NCI-H1092 treated with DMSO at 0.1 percent for 48 hours (cell line): Measurements from ENCODE around the gene CCDC197.

Experiments
- DNase-seq: peaks from one replicate; lab custom pipeline; 2025; lab: John Stamatoyannopoulos, UW

Gene CCDC197

DNA sequence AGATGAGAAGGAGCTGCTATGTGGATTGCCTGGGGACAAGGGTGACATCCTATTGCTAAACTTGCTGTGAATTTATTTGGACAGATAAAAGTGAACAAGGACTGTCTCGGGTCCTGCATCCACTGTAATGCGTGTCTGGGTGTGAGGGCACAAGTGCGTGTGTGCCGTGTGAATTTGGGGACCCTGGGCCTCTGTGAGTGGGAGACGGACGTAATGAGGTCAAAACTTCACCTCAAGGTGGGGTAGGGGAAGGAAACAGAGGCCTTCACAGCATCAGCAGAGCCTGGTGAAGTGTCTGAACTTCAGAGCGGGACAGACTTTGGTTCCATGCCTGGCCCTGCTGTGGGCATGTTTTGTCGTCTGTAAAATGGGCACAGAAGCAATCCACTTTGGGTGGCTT lies 35.5 kb upstream of the CCDC197 start:
- no peak for DNase-seq

DNA sequence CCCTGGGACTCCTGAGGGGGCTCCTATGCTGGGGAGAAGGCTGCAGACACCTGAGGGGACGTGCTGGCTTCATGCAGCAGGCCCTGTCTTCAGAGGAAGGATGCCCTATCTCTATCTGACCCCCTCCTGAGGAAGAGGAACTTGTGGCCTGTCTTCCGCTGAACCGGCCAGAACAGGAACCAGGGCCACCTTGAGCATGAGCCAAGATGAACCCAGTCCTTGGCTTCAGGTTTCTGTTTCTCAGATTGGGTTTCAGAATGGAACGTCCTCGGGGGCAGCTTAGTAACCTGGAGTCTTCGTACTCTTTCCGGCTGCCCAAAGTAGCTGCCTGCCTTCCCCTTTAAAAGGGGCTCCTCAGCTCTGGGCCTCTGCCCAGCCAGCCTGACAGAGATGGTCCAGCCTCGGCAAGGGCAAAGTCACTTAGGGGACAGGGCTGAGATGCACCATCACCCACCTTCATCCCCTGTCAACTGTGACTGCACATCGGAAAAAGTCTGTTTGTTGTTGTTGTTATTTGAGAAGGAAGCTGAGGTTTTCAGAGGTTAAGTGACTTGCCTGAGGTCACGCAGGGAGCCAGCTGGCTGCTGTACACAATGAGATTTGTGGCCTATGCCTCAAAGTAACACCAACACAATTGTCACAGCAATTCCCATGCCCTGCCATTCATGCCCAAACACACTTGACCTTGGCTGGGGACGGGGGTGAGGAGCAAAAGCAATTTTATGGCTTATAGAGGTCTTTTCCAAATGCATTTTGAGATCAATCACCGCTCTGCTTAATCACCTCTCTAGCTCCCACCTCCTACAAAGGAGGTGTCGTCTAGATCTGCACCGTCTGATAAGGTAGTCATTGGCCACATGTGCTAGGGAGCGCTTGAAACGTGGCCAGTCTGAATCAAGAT lies 34.1 kb upstream of the CCDC197 start:
- DNase-seq = no peak

DNA sequence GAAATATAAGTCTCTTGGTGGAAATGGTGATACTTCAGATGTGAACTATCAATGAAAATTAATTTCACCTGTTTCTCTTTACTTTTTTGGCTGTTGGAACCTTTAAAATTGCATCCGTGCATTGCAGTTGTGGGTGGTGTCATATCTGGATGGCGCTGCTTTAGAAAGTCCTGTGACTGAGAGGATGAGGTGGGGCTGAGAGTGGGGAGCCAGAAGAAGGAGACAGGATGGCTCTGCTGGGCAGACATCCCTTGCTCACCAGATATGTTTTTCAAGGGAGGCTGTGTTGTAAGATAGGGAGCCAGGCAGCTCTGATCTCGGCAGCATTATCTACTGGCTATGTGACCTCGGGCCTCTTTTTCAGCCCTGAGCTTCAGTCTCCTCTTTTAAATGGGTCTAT lies 33.4 kb upstream of the CCDC197 start:
- DNase-seq = no peak

DNA sequence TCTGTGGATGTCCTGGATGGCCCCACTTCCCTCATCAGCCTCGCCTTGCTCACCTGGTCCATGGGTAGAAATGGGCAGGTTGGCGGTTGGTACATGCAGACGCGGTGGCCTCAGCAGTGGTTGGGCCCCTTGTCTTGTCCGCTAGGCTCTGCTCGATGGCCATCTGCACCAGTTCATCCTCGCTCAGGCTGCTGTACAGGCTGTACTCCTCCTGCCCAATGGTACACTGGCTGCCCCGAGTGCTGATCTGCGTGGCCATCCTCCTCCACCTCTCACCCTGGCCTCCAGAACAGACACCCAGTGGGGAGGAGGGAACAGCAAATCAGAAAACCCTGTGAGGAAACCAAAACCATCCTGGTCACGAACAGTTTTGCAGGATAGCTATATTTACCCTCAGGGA lies 32.8 kb upstream of the CCDC197 start:
- DNase-seq = no peak

DNA sequence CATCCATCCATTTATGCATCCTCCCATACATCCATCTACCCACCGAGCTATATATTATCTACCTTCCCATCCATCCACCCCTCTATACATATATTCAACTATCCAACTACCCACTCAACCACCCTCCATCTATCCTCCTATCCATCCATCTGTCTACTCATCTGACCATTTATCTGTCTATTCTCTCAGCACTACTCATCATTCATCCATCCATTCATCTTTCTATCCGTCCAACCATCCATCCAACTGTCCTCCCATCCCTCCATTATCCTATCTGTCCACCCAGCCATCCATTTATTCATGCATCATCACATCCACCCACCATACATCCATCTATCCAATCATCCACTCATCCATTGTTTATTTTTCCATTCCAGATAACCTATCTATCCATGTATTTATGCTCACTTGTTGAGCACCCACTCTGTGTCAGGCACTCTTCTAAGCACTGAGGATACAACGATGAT lies 32.2 kb upstream of the CCDC197 start:
- DNase-seq = no peak

DNA sequence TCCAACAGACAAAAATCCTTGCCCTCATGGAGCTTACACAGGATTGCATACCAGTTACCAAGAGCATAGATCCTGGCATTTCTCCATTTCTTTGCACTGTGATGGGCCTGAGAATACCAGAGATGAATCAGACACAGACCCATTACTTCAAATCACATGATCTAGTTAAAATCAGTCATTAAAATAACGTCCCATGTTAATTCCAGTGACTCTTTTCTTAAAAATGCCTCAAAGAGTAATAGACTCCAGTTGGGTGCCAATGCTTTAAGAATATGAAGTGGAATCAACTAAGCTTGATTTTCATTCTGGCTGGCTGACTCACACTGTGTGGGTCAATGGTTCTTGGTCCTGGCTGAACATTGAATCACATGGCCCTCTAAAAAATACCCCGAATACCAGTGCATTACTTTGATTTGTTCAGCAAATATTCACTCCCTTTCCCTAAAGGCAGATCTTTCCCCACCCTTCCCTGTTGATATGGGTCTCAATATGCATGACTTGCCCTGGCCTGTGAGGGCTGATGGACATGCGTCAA lies 31.7 kb upstream of the CCDC197 start:
- DNase-seq = no peak

DNA sequence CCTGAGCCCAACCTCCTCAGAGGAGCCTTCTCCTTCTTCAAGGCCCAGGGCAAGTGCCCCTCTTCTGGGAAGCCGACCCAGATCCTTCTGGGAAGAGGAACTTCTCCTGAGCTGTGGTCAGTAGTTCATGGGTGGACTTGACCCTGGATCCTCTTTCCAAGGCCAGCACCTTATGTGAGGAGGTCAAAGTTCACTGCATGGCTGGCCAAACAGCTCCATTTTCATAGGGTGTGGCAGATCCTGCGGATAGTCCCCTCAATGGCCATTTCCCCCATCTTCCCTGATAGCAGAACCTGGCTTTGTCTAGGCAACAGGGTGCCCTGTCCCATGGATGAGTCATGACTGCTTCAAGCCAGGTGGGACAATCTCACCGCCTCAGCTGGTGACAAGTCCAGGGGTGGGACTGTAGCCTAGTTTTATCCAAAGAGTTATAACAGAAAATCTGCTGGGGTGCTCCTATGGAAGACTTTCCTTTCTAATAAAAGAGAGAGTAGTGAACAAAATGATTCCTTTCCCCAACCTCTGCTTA lies 31.1 kb upstream of the CCDC197 start:
- no peak for DNase-seq

DNA sequence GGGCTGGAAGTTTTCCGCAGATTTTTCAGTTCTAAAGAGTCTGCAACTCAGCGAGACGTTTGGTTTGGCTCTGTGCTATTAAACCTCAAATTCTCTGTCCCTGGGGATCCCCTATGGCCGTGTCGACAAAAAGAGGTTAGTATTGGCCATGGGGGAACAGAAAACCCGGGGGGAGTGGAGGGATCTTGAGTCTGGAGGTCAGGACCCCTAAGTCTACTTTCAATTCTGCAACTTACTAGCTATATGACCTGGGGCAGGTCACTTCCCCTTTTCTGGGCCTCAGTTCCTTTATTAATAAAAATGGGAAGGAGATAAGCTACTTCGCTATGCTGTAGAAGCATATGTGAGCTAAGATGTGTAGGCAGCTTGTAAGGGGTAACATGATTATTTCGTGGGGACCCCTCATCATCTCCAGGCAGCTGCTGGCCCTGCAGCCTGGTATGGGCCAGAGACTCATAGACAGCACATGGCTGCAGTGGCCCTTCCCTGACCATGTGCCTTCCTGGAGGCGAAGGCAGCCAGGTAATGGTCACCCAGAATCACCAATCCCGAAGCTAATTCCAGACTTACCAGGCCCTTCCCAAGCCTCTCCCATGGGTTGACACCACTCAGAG lies 29.4 kb upstream of the CCDC197 start:
- no peak for DNase-seq

DNA sequence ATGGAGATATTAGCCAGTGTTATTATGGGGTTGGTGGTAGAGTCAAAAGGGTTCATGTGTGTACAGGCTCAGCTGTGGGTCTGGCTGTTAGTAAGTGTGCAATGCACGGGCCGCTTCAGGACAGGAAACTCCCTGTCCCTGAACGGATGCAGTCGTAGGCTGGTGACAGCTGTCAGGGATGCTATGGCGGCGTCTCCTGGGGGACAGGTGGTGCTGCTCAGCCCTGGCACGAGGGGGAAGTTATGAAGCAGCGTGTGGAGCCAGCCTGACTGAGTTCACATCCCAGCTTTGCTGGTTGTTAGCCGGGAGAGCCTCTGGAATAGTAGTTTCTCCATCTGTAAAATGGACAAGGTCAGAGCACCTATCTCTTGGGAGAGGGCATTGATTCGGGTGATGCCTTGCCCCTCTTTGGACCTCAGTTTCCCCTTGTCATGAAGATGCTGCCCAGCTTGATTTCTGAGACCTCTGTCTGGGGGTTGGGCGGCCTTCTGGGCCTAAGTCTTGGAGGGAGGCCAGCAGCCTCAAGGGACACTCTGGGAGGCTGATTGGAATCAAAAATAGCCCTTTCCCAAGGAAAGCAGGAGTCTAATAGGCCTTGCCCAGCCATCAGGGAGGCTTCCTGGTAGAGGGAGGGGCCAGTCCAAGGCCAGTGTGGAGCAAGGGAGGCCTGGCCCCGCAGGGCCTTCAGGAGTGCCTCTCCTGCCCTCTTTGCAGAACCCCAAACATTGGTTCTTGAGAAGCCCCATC lies 27.8 kb upstream of the CCDC197 start:
- DNase-seq = no peak

DNA sequence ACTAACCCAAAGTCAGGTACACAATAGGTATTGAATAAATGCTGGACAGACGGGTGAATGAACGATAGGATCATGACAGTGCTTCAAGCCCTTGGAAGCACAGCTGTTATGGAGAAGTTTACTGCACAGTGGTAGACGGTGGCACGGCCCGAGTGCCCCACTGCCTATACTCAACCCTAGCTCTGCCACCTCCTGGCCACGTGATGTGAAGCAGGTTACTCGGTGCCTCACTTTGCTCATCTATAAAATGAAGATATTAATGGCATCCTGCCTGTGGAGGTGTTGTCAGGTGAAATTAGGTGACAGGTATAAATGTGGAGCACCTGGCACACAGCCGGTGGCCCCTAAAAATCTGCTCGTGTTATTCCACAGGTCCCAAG lies 26.5 kb upstream of the CCDC197 start:
- DNase-seq = peak; percentile 35

DNA sequence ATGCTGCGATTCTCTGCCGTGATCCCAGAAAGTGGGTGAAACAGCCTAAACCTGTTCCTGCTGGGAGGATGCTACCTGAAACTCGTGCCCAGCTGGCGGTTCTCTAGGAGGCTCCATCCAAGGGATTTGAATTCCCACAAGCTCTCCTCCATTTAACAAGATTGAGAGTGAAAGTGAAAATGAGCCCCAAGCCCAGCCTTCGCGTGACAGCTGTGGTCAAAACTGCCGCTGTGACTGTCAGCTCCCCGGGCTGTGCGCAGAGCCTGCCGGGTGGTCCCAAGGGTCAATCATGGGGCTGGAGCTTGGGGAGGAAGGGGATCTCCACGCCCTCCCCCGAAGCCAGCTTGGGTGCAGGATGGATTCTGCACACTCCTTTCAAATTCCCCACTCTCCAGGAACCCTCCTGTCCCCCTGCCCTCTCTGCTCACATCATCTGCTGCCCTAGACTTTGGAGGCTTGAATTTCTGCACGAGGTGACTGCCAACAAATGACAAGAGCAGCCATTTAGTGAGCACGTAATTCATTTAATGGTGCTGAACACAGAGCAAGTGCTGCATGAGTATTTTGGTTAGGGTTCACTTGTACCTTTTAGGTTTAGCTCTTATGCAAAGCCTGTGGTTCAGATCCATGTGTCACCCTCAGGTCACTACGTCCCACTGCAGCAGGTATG lies 26.0 kb upstream of the CCDC197 start:
- no peak for DNase-seq

DNA sequence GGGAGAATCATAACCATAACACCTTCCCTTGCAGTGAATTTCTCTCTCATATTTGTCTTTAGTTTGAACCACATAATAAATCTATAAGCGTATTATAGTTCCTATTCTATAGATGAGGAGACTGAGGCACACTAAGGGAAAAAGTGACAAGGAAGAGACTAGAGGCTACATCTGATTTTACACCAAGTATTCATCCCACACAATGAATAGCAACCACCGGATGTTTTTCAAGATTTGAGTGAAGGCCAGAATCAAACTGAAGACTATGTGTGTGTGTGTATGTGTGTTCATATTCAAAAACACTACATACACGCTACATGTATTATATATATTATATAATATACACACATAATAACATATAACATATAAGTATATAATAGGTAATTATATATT lies 25.5 kb upstream of the CCDC197 start:
- no peak for DNase-seq

DNA sequence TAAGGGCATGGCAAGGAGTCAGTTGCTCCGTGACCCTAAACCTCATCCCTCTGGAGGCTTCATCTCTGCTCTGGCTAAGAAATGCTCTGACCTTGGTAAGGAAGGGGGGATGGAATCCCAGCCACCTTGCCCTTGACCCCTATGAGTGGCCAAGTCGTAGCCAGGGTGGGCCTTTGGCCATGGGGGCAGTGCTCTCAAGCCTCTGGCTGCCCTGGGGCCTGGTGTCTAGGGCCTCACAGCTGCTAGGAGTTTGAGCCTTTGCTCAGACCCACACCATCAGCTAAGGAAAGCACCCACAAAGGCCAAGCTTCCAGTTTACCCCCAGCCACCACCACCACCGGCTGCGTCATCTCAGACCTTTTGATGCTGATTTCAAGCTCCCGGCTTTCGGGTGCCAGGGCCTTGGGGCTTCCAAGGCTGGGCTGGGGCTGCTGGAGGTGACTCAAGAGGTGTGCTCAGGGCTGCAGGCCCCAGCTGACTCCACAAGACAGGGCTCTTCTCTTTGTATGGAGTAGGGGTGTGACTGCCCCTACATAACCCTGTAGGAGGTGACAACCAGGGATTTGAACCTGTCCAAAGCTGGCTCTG lies 24.4 kb upstream of the CCDC197 start:
- no peak for DNase-seq

DNA sequence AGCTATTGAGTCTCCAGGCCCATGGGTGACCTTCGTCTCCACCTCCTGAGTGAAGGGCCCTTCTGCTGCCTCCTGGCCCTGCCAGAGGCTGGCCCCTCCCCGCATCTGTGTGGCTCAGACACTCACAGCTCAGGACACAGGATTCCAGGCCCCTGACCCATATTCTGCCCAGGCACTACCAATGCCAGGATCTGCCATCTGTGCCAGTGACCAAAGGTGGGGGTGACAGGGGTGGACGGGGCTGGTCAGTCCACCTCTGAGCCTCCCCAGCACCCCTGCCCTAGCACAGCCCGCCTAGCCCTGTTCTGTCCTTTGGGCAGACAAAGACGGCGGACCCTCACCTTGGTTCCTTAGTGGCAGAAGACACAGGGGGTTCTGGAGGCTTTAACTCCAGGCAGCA lies 23.5 kb upstream of the CCDC197 start:
- no peak for DNase-seq

DNA sequence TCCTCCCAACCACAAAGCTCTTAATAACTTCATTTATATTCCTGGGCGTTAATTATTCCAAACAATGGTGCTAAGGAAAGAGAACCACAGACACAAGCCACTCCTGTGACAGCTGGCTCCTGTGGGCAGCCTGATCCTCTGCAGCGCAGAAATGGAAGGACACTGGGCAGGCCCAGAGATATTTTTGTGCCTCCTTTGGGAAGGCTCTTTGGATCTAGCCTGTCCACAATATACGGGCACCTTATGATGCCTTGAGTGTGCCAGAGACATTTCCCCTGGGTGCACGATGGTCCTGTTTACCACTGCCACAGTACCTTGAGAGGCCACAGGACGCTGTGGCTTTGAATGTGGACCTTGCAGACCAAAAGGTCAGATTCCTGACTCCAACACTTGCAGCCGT lies 22.8 kb upstream of the CCDC197 start:
- no peak for DNase-seq

DNA sequence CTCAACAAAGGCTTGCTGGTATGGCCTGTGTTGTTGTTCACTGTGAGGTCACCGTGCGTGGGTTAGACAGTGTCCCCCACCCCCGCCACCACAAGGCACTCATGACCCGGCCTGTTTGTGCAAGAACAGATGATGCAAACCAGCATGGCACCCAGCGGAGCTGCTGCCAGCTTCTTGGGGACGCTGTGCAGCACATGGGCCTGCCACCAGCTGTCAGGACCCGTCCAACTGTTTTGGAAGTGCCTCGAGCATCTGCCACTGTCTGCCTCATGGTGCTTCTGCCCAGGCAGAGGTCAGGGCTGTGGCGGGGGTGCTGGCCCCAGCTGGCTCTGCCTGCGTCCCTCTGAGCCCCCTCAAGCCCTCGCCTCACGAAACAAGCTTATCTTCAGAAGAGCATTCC lies 22.3 kb upstream of the CCDC197 start:
- no peak for DNase-seq

DNA sequence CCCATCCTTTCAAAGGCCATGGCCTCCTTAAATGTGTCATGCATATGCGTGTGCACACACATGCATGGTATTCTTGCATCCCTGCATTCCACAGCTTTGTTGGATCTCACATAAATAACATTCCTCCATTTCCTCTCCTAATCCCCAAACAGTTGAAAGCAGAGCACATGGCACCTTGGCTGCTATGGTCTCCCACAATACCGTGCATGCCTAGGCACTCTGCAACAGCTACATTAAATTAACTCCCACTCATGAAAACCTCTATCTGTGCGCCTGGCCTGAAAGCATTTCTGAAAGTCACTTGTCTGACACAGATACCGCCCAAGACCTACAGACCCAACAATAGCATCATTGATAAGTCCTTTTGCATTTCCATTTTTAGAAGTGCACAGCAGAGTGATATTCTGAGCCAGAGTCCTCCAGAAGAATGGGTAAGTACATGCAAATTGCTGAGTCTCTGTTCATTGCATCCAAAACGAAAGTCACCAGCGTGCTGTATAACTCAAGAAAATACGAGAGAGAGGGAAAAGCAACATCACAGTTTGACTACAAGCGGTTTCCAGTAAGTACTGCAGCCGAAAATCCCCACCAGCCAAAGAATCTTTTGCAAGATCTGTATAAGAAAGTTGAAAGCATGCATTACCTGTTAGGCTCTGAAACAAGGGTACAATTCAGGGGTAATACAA lies 21.2 kb upstream of the CCDC197 start:
- DNase-seq = no peak

DNA sequence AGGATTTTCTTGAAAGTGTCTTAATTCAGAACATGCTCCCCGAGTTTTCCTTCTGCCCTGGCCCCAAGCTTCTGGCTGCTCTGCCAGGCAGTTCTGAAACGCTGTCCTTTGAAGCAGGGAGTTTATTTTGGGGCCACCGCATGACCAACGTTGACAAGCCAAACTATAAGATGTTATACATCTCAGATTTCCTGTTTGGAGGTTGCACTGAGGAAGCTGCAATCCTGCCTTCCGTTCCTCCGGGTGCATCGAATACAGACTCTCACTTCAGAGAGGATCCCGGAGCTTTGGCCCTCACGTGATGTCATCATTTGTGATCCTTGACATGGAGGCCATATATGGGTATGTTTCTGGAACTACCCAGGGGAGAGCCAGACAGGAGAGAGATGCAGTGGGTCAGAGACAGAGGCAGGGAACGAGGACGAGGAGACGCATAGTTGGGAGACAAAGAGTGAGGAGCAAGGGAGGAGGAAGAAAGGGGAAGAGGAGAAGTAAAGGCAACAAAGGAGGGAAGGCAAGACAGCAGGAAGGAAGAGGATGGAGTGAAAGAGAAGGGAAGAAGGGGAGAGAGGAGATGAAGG lies 20.5 kb upstream of the CCDC197 start, which contains the start of gene ASB2:
ASB2 (minus strand) TSS at position 94 of the 581 bp plus-strand sequence. CDS start 12,031 bp downstream, outside the sequence.
- no peak for DNase-seq

DNA sequence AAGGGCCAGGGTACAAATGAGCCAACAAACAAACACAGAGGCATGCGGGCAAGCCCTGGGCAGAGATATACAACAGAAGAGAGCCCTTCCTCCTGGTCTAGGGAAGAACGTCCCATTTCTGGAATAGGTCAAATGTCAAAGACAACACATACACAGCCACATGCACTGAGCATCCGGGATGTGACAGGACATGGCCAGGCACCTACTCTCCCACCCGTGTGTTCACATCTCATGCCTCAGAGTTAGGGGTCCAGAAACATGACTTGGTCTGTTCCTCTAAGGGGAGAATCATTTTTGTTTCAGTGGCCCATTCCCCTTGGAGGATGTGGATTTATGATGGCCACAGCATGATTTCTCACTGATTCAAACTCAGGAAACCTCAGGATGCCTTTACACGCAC lies 19.9 kb upstream of the CCDC197 start:
- DNase-seq = no peak
